HTERT RPE-1 (cell line): ENCODE results near the gene GPR17.

Source experiments
- in situ Hi-C: fragments of 300-500 bp; cut with MboI; formaldehyde crosslinking; loops from 4 replicates; pipeline ENCODE4 v1.14.3; 2020; ENCODE audit warnings: low sequenced_read_pairs

Gene GPR17

DNA sequence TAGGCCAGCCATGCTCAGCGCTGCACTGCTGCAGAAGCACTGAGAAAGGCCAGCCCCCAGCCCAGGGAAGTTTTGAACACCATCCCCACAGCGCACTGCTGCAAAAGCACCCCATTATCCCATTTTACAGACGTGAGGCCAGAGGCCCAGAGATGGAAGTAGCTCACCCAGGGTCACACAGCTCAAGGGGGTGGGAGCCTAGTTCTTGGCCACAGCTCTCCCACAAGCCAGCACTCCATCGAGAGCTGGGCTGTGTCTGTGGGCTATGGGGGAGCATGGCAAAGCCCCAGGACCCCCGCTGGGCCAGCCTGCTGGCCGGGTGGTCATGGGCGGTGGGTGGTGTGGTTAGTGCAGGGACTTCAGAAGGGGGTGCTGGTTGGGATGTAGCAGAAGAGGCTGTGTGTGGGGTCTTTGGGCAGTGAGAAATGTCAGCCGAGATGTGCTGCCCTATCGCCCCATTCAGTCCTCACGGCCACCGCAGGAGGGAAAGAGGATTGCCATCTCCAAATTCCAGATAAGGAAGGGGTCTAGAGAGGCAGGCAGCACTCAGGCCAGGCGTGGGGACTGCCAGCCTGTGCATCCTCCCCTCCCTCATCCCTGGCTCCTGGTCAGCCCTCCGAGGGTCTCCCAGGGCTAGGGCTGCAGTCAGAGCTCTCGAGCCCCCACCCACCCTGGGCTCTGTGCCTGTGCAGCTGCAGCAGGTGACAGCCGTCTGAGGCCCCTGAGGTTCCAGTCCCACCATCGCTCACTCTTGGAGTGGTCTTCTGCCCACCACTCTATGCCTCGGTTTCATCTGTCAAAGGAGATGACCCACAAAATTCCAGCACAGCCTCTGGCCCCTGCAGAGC, 17.0 kb upstream of the GPR17 start:
- in situ Hi-C loops: no loop called here

DNA sequence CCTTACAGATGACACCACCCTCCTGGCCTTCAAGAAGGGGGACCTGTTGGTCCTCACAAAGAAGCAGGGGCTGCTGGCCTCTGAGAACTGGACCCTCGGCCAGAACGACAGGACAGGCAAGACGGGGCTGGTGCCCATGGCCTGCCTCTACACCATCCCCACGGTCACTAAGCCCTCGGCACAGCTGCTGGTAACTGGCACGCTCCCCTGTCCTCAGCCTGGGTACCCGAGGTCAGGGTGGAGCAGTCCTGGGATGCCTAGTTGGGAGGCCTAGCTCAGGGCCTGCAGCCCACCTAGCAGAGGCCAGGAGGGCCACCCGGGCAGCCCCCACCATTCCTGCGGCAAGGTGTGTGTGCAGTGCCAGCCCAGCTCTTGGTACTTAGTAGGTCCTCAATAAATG, 16.3 kb upstream of the GPR17 start:
- in situ Hi-C loops: no loop called here

DNA sequence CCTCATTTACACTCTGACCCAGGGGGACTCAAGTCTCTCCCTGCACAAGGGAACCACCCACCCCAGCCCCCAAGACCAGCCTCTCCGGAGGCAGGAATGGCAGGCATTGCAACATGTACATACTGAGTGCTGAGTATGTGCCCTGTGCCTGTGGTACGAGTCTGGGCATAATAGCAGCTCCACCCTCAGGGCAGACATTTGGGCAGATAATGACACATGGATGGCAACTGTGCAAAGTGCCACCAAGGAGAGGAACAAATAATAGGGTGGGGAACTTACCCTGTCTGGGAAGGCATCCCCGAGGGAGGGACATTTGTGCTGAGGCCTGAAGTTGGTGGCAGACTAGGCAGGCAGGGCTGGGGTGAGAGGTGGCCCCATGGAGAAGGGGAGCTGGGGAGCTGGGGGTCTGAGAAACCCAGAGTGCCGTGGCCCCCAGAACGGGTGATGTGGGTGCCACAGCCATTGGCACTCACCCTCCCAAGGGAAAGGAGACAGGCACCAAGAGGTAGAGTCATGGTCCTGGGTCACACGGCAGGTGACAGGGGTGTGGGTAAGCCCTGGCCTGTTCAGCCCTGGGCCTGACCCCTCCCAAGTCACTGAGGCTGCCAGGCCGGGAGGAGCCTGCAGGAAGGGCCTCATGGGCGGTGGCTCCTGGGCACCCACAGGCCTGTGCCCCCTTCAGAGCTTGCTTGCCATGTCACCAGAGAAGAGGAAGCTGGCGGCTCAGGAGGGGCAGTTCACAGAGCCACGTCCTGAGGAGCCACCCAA, 15.7 kb upstream of the GPR17 start:
- in situ Hi-C loops: no loop called here

DNA sequence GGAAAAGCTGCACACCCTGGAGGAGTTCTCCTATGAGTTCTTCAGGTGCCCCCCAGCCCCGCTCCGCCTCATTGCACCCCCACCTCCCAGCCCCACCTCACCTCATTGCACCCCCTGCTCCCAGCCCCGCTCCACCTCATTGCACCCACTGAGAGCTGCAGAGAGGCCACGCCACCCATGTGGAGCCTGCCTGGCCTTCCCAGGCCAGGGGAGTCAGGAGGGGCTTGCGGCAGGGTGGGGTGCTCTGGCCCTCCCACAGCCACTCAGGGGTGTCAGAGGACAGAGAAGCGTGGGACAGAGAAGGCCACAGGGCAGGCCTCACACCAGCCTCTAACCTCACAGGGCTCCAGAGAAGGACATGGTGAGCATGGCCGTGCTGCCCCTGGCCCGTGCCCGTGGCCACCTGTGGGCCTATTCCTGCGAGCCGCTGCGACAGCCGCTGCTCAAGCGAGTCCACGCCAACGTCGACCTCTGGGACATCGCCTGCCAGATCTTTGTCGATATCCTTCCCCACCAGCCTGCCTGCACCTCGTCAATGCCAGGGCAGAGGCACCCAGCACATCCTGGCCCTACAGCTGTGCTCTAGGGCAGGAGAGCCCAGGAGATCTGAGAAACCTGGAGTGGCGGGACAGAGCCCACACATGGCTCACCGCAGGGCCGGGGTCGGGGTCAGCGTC, 15.0 kb upstream of the GPR17 start:
- in situ Hi-C loops: no loop called here

DNA sequence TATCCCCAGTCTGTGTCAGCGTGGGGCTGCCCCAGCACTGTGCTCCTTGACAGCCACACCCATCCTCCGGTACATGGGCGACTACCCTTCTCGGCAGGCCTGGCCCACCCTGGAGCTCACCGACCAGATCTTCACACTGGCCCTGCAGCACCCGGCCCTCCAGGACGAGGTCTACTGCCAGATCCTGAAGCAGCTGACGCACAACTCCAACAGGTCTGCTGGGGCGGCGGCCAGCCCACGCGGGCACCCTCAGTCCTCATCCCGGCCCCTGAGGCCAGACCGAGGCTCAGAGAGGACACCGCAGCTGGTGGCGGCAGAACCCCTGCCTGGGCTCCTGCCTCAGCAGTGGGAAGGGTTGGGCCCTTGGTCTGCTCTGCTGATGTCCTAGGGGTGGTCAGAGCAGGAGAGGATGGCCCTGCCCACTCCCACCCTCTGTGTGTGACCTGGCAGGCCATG, 14.4 kb upstream of the GPR17 start:
- in situ Hi-C loops: no loop called here

DNA sequence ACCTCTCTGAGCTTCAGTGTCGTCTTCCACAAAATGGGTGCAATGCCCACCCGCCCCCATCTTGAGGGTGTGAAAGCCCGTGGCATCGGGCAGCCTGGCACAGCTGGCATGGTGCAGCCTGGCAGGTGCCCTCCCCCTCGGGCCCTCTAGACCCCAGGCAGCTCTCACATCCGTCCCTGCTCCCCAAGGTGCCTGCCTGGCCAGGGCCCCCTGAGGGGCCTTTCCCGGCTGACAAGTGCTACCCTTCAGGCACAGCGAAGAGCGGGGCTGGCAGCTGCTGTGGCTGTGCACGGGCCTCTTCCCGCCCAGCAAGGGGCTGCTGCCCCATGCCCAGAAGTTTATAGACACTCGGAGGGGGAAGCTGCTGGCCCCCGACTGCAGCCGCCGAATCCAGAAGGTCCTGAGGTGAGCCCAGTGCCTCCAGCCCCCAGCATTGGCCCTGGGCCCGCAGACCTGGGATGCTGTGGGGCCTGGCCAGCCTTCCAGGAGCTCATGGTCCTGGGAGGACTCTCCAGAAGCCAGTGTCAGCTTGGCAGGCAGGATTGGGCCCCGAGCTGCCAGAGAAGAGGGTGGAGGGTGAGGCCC, 13.9 kb upstream of the GPR17 start:
- in situ Hi-C loops: no loop called here

DNA sequence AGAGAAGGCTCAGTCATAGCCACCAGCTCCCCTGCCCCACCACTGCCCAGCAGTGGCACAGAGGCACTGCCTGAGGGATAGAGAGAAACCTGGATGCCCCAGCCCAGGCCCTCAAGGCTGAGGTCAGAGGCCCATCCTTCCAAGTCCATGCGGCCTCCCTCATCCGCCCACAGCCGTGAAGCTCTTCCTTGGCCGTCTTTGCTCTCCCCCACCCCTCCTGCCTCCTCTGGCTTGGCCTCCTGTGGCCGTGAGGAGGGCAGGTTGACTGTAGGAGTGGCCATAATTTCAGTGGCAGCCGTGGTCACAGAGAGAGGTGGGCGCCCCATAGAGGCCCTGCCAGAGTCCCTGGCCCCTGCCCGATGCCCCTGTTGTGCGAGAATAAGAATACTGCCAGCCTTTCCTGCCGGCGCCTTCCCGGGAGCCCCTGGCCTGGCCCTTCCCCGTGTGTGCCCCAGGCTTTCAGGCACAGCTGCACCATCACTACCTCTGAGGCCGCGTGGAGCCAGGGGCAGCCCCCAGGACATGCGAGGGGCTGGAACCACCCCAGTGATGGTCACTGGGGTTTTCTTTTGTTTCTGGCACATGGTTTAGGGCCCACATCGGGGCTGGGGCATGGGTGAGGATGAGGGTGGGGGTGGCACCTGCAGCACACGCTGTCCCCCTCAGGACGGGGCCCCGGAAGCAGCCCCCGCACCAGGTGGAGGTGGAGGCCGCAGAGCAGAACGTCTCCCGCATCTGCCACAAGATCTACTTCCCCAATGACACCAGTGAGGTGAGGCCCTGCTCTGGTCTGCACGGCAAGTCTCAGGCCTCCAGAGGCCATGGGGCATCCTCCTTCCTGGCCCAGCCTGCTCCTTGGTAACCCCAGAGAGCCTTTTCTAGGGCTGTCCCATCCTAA, 13.1 kb upstream of the GPR17 start:
- in situ Hi-C loops: no loop called here

DNA sequence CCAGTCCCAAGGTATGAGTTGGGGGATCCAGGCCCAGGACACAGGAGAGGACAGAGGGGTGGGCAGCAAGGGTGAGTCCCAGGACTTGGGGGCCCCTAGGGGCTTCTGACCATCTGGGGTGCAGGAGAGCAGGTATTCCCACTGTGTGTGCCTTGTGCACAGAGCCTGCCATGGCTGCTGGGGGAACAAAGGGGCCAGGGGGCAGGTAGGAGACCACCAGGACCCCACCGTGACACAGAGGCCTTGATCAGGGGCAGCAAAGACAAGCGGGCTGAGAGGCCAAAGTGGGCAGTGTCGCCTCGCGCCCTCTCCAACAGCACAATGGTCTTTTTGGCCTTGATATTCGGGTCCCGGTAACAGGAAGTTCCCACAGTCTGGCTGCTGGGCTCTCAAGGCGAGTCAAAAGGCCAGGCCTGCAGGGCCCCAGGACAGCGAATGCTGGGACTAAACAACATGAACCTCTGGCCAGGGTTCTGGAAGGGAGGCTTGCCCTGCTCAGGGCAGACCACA, 12.3 kb upstream of the GPR17 start:
- in situ Hi-C loops: no loop called here

DNA sequence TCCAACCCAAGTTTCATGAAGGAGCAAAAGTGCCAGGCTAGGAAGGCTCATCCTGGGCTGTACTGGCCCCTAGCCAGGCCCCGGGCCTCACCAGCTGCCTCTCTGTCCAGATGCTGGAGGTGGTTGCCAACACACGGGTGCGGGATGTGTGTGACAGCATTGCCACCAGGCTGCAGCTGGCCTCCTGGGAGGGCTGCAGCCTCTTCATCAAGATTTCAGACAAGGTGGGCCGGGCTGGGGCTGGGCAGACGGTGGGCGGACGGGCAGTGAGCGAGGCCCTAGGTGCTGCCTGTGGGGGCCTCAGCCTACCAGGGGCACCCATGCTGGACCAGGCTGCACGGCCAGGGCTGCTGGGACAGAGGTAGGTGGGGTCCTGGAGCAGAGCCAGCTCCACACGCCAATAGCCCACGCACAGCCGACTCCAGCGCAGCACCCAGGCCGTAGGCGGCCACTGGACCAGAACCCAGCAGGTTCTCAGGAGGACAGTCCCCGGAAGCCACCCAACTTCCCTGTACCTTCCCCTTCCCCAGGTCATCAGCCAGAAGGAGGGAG, 11.8 kb upstream of the GPR17 start:
- in situ Hi-C loops: no loop called here

DNA sequence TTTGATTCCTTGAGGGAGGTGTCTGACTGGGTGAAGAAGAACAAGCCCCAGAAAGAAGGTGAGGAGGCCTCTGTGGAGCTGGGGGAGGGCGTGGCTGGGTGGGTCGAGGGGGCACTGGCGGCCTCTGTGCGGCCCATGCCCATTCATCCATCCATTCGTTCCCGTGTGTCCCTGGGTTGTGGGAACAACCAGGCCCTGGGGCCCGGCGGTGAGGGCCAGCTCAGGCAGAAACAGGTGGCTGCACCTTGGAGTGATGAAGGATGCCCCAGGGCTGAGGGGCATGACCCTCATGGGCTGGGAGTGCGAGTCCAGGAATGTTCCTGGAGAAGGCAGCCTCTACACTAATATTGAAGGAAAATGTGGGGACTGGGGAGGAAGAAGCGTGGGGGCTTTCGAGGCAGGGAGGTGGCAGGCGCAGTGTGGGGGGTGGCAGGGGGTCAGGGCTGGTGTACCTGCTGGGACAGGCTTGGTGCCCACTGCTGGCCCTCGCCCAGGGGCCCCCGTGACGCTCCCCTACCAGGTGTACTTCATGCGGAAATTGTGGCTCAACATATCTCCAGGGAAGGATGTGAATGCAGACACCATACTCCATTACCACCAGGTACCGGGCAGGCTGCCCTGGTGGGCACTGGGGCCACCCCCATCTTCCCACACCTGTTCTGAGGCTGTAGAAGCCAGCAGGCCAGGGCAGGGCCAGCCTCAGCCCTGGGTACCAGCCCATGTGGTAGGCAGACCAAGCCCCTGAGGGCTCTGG, 11.2 kb upstream of the GPR17 start:
- in situ Hi-C loops: no loop called here

DNA sequence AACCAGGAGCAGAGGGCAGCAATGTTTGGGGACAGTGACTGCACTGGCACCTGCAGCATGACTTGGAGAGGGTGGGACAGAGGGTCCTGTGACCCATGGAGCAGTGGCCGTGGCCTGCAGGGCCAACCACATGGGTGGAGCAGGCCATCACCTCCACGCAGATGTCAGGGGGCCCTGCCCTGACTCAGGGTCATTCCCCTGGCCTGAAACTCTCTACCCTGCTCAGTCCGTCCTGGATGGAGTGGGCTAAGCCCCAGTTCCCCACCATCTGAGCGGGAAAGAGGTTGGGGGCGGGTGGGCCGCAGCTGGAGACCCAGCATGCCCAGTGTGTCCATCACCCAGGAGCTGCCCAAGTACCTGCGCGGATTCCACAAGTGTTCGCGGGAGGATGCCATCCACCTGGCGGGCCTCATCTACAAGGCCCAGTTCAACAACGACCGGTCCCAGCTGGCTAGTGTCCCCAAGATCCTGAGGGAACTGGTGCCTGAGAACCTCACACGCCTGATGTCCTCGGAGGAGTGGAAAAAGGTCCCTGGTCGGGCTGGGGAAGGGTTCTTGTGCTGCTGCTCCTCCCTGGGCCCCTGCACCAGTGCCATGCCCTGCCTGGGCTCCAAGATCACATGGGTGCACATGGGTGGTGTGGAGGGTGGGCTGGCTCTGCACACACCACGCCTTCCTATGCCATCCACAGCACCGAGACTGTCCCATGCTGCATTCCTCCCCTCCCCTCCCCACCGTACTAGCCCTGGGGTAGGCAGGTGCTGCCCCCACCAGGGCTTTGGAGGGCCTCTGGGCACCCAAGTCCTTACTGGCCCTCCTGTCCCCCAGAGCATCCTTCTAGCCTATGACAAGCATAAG, 10.3 kb upstream of the GPR17 start:
- in situ Hi-C loops: no loop called here

DNA sequence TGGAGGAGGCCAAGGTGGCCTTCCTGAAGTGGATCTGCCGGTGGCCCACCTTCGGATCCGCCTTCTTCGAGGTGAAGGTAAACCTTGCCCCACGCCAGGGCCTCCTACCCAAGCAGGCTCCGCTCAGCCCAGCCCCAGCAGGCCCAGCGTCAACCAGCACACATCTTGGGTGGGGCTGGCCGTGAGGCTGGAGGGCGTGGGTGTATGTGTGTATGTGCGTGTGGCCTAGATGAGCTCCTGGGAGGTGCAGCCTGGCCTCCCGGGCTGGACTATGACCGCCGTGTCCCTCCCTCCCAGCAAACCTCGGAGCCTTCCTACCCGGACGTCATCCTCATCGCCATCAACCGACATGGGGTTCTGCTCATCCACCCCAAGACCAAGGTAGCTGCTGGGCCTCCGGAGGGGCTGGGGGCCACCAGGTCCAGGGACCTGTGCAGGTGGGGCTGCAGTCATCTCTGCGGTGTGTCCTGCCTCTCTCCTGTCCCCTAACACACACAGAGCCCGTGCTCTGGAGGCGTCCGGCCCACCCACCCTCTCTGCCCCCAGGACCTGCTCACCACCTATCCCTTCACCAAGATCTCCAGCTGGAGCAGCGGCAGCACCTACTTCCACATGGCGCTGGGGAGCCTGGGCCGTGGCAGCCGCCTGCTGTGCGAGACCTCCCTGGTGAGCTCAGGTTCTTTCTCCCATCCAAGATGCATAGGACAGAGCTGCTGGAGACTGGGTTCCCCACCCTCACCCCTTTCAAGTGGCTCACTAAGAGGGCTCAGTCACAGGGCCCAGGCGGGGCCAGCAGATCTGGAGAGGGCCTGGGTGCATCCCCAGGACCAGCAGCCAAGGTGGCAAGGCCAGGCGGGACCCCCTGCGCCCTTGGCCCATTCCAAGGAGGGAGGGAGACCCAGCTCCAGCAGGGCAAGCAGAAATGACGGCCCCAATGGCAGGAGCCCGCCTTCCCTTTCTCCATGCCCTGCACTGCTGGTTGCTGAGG, 9.4 kb upstream of the GPR17 start:
- in situ Hi-C loops: no loop called here

DNA sequence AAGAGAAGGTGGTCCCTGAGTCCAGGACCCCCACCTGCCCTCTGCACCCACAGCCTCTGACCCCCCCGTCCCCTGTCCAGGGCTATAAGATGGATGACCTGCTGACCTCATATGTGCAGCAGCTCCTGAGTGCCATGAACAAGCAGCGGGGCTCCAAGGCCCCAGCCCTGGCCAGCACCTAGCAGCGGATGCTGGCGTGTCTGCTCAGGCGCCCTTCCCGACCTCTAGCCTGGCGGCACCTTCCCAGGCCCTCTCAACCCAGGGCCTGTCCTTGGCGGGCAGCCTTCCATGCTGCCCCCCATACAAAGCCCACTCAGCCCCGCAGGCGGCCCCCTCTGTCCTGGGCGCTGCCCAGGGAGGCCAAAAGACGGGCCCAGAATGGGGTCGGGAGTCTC, 8.7 kb upstream of the GPR17 start:
- in situ Hi-C loops: no loop called here

DNA sequence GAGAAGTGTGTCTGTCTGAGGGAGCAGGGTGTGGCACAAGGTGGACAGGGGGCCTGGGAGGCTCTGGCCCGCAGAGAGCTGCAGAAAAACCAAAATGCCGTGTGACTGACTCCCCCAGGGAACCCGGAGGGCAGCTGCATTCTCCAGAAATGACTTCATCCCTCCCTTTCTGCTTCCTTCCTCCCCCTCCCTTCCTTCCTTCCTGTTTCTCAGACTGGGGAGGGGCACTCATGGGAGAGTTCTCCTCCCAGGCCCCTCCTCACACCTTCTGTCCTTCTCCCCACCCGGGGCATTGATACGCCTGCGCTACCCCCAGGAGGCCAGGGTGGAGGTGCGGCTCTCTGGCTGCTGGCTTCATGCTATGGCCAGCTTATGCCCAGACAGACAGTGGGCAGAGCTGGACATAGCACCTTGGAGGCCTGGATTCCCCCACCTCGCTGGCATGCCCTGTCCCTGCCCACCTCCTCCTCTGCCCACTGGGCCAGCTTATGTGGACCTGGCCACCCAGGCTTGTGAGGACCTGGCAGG, 8.2 kb upstream of the GPR17 start:
- in situ Hi-C loops: no loop called here

DNA sequence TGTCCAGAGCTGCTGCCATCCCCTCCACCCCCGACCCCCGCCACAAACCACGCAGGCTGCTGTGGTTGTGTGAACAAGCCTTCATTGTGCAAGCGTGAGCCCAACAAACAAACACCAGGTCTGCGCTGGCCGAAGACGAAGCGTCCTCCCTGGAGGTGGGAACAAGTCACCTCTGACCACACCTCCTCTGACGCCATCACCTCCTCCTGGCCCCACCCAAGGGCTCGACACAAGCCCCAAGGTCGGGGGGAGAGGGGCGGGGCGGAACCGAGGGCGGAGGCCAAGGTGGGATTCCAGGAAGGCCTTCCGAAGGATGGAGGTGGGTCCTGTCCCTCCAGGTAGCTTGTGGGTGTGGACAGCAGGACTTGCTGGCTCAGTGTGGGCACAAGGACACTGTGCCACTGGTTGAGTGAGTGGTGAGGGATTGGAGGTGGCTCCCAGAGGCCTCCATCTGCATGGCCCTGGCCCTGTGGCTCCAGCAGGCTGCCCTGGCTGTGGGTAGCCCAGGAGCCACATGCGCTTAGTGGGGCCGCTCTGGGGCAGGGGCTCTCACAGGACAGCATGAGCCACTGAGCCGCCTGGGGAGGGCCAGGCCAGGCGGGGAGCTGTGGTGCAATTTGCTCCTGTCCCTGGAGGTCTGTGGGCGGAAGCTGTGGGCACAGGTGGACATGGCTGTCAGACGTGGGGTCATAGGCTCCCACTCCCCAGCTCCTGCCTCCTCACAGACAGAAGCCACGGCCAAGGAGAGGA, 7.4 kb upstream of the GPR17 start:
- in situ Hi-C loops: no loop called here

DNA sequence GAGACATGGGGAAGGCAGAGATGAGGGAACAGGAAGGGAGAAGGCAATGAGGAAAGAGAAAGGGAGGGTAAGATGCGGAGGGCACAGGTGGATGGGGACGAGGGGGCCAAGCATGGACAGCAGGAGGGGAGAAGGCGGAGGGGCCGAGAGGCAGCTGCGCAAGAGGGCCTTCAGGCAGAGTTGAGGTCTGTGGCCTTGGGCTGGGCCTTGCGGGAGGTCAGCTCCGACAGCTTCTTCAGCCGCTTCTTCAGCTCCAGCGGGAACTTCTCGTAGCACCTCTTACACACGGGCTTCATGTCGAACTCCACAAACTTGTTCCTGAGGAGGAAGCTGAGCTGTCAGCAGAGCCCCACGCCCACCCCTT, 6.9 kb upstream of the GPR17 start:
- in situ Hi-C loops: no loop called here
